CD1c-positive myeloid dendritic cell (primary cell): ENCODE results near the gene MYADM.
A peak's percentile ranks its signal among the peaks of the same experiment; 100 is the strongest.
"Not testable (repeated sequence)": the region's sequence is repeated elsewhere in the genome, so short reads cannot be mapped to it uniquely, and the experiment has no call there.

Source experiments
- DNase-seq: peaks from one replicate; pipeline ENCODE4 v3.0.0-alpha.2; 2016; ENCODE audit errors: extremely low spot score

Gene MYADM

DNA sequence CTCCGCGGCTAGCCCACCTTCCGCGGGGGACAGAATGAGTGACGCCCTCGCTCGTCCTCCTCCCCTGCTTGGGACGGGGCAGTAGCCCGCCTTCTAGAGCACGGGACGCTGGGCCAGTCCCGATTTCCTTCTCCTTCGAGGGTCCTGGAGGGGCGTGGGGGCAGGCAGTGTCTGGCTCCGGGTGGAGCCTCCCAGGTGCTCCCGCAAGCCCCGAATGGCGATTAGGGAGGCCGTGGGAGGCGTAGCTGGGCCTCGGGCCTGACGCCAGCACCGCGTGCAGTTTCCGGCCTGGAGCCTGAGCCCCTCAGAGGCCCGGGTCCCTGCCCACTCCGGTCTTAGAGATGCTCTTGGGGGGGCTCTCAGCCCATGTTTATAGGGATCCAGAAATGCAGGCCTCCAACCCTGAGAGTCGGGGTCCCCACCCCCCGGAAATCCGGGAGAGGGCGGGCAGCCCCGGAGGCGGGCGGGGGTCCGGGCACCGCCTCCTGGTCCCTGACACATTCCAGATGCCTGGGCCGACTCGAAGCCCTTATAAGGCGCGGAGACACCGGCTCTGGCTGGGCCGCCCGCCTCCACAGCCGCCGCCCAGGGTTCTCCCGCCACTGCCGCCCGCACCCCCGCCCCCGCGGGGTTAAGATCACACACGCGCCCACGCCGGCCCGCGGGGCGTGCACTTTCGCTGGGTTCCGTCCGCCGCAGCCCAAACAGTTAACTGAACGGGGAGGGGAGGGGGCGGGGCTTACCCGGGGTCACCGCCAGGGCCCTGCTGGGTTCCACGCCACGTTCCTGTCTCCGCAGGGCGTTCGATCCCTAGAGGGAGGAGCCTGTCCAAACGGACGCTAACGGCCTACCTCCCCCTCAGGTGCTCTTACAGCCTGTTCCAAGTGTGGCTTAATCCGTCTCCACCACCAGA lies 1.5 kb downstream of the MYADM start:
- DNase-seq = peak; percentile 97

DNA sequence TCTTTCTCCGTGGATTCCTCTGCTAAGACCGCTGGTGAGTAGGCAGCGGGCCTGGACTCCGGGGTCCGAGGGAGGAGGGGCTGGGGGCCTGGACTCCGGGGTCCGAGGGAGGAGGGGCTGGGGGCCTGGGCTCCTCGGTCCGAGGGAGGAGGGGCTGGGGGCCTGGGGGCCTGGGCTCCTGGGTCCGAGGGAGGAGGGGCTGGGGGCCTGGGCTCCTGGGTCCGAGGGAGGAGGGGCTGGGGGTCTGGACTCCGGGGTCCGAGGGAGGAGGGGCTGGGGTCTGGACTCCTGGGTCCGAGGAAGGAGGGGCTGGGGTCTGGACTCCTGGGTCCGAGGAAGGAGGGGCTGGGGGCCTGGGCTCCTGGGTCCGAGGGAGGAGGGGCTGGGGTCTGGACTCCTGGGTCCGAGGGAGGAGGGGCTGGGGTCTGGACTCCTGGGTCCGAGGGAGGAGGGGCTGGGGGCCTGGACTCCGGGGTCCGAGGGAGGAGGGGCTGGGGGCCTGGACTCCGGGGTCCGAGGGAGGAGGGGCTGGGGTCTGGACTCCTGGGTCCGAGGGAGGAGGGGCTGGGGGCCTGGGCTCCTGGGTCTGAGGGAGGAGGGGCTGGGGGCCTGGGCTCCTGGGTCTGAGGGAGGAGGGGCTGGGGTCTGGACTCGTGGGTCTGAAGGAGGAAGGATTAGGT lies 2.3 kb downstream of the MYADM start:
- DNase-seq = not testable (repeated sequence)

GRCh38 chr19:53870485-53870844 lies 2.8 kb downstream of the MYADM start:
- peak; percentile 84 for DNase-seq

- DNase-seq = peak; percentile 80
Observed at GRCh38 chr19:53871454-53871853, 3.8 kb downstream of the MYADM start.

- DNase-seq = no peak
Observed at GRCh38 chr19:53872762-53873161, 5.1 kb downstream of the MYADM start.

GRCh38 chr19:53873773-53874605 lies 6.3 kb downstream of the MYADM start:
- DNase-seq = no peak

- no peak for DNase-seq
Observed at GRCh38 chr19:53874606-53874990, 6.9 kb downstream of the MYADM start.

- peak; percentile 66 for DNase-seq
Observed at GRCh38 chr19:53875602-53876325, 8.1 kb downstream of the MYADM start.

- no peak for DNase-seq
Observed at GRCh38 chr19:53876651-53877224, 9.1 kb downstream of the MYADM start.

GRCh38 chr19:53877361-53877766 lies 9.7 kb downstream of the MYADM start:
- DNase-seq = no peak

DNA sequence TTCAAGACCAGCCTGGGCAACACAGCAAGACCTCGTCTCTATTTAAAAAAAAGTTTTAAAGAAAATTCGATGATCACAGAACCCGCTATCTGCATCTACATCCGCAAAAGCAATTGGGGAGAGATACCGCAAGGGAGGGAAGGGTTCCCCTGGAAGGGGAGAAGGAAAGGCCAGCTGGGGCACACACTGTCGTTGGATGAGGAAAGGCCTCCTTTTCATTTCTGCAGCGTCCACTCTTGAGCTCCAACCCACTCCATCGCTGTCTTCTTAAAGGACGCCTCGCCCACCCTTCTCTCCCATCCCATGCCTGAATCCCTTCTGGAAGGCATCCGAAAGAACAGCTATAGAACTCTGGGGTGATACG lies 11.1 kb downstream of the MYADM start:
- DNase-seq = no peak

- peak; percentile 77 for DNase-seq
Observed at GRCh38 chr19:53879140-53880081, 11.7 kb downstream of the MYADM start.

DNA sequence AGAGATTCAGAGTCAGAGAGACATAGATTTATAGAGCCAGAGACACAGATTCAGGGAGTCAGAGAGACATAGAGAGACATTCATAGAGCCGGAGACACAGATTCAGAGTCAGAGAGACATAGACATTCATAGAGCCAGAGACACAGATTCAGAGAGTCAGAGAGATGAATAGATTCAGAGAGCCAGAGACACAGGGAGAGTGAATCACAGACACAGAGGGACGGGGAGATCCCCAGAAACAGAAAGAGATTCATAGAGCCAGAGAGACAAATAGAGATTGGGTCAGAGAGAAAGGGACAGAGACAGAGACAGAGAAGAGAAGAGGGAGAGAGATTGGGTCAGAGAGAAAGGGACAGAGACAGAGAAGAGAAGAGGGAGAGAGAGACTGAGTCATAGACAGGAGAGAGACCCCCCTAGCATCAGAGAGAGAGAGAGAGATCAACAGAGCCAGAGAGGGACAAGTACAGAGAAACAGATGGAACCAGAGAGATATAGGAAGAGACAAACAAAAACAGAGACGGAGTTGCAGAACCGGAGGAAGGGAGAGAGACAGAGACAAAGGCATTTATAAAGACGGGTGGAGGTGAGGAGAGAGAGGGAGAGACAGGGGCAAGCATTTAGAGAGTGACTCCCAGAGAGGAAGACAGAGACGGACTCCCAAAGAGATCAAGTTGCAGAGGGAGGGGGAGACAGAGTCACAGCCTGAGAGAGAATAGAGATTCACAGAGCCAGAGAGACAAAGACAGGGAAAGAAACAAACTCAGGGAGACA lies 13.2 kb downstream of the MYADM start:
- no peak for DNase-seq

- peak; percentile 68 for DNase-seq
Observed at GRCh38 chr19:53881482-53882390, 14.1 kb downstream of the MYADM start, which contains the start of gene PRKCG. TSS of gene PRKCG (plus strand) at chr19:53882197. CDS start at chr19:53882495, 298 bp downstream.

GRCh38 chr19:53882391-53883050 lies 14.8 kb downstream of the MYADM start:
- DNase-seq = no peak

GRCh38 chr19:53883231-53883661 lies 15.6 kb downstream of the MYADM start:
- no peak for DNase-seq

GRCh38 chr19:53883741-53884140 lies 16.1 kb downstream of the MYADM start:
- DNase-seq = no peak

GRCh38 chr19:53884256-53884655 lies 16.6 kb downstream of the MYADM start:
- DNase-seq = no peak
